Measurements from ENCODE around the gene FRMPD1.

Gene FRMPD1

GRCh38 chr9:37679649-37680402, 29.1 kb downstream of the FRMPD1 start:
- peaks cover 8% of the 10 kb centered on the region for H3K27me3 ChIP-seq (ENCODE audit: insufficient read depth, poor library complexity, severe bottlenecking)
- H3K4me3 ChIP-seq (replicated peaks; ENCODE audit: insufficient read depth, low read length), result no peak overlapping the region
- TF ChIP-seq CTCF (IDR thresholded peaks at IDR 0.05; ENCODE audit: insufficient read depth, low read length) (no peak), GABPA (IDR thresholded peaks at IDR 0.05; ENCODE audit: low read depth) (no peak), REST (IDR thresholded peaks at IDR 0.05; ENCODE audit: insufficient replicate concordance, low read depth) (no peak), POLR2AphosphoS5 (IDR thresholded peaks at IDR 0.05; ENCODE audit: low read depth) (no peak), SPI1 (IDR thresholded peaks at IDR 0.05; ENCODE audit: borderline replicate concordance, low read depth) (no peak)
- no peak overlapping the region for H3K27ac ChIP-seq (replicated peaks)
- DNase-seq (ENCODE audit: low read depth in 1 of 2, low spot score in 1 of 2), result no peak

- no peak for DNase-seq (ENCODE audit: low read depth in 1 of 2, low spot score in 1 of 2)
- Histone ChIP-seq H3K27ac (replicated peaks) (no peak overlapping the region), H3K27me3 (ENCODE audit: insufficient read depth, poor library complexity, severe bottlenecking) (no peaks in the 10 kb centered on the region), H3K4me3 (replicated peaks; ENCODE audit: insufficient read depth, low read length) (no peak overlapping the region)
- TF ChIP-seq REST (IDR thresholded peaks at IDR 0.05; ENCODE audit: insufficient replicate concordance, low read depth) (no peak), CTCF (IDR thresholded peaks at IDR 0.05; ENCODE audit: insufficient read depth, low read length) (no peak), POLR2AphosphoS5 (IDR thresholded peaks at IDR 0.05; ENCODE audit: low read depth) (no peak), GABPA (IDR thresholded peaks at IDR 0.05; ENCODE audit: low read depth) (no peak)
Observed at GRCh38 chr9:37682951-37683350, 32.2 kb downstream of the FRMPD1 start.

- no peaks in the 10 kb centered on the region for H3K27me3 ChIP-seq (ENCODE audit: insufficient read depth, poor library complexity, severe bottlenecking)
- H3K4me3 ChIP-seq (replicated peaks; ENCODE audit: insufficient read depth, low read length), result no peak overlapping the region
- no peak overlapping the region for H3K27ac ChIP-seq (replicated peaks)
- no peak for DNase-seq (ENCODE audit: low read depth in 1 of 2, low spot score in 1 of 2)
- TF ChIP-seq SPI1 (IDR thresholded peaks at IDR 0.05; ENCODE audit: borderline replicate concordance, low read depth) (no peak), GABPA (IDR thresholded peaks at IDR 0.05; ENCODE audit: low read depth) (no peak), CTCF (IDR thresholded peaks at IDR 0.05; ENCODE audit: insufficient read depth, low read length) (no peak), REST (IDR thresholded peaks at IDR 0.05; ENCODE audit: insufficient replicate concordance, low read depth) (no peak), POLR2AphosphoS5 (IDR thresholded peaks at IDR 0.05; ENCODE audit: low read depth) (no peak)
Observed at GRCh38 chr9:37683531-37684371, 33.0 kb downstream of the FRMPD1 start.

Data from HL-60 (cell line).